Small intestine (tissue), 7 donors: ENCODE results near the gene COQ8B. TPM values are rescaled to one million over a fixed set of nuclear protein-coding genes. Genes with fewer than 3 reads are reported as not detected.
A peak's percentile ranks its signal among the peaks of the same experiment; 100 is the strongest.

ENCODE experiments used
- DNase-seq, 2 donors: peaks; one replicate each; pipeline versions ENCODE4 v3.0.0 to v3.0.0-alpha.2; 2013
- FAIRE-seq: peaks from 2 replicates; lab custom pipeline; 2012; peaks lifted over from hg19 to GRCh38; lab: Jason Lieb, UNC
- H3K27ac ChIP-seq, 3 donors: one replicate each; pipeline ENCODE4 v1.5.1; 2013; ENCODE audit warnings: low read length in 2 of 3, mild to moderate bottlenecking in 2 of 3, control low read depth in 1 of 3, inconsistent platforms in 1 of 3, low read depth in 1 of 3, moderate library complexity in 1 of 3
- H3K27me3 ChIP-seq, 3 donors: one replicate each; pipeline ENCODE4 v1.6.1; 2013; ENCODE audit warnings: low read length in 3 of 3, inconsistent platforms in 1 of 3; ENCODE audit not compliant: control insufficient read depth in 3 of 3, insufficient read depth in 3 of 3
- H3K36me3 ChIP-seq, 3 donors: one replicate each; pipeline ENCODE4 v1.6.1; 2013; ENCODE audit warnings: low read length in 3 of 3, inconsistent platforms in 1 of 3, low read depth in 1 of 3, mild to moderate bottlenecking in 1 of 3, moderate library complexity in 1 of 3; ENCODE audit not compliant: control insufficient read depth in 3 of 3, insufficient read depth in 2 of 3
- H3K4me1 ChIP-seq, 3 donors: one replicate each; pipeline ENCODE4 v1.6.1; 2013; ENCODE audit warnings: low read length in 2 of 3, inconsistent platforms in 1 of 3, low read depth in 1 of 3, mild to moderate bottlenecking in 1 of 3, moderate library complexity in 1 of 3; ENCODE audit not compliant: control insufficient read depth in 3 of 3, insufficient read depth in 2 of 3
- H3K4me3 ChIP-seq, 3 donors: one replicate each; pipeline ENCODE4 v1.5.1; 2013; ENCODE audit warnings: low read length in 3 of 3, control low read depth in 1 of 3, inconsistent platforms in 1 of 3, low read depth in 1 of 3, mild to moderate bottlenecking in 1 of 3, moderate library complexity in 1 of 3
- H3K9me3 ChIP-seq, 2 donors: one replicate each; pipeline ENCODE4 v1.6.1; 2013; ENCODE audit warnings: low read depth in 1 of 2, low read length in 1 of 2; ENCODE audit not compliant: control insufficient read depth in 2 of 2, insufficient read depth in 1 of 2
- WGBS, 3 donors: extraction: QIAGEN DNeasy Blood & Tissue Kit; methylation state at CpG; one replicate each; pipeline ENCODE4 v1.1.7; 2013; 5-methylcytosine and 5-hydroxymethylcytosine counted together
- polyA plus RNA-seq, 4 donors: library from polyadenylated mRNA; stranded (reverse) in 3 of 4; unstranded in 1 of 4; fragments of 200-250 nt in 3 of 4; fragments of 120-200 nt in 1 of 4; gene quantifications; one replicate each; pipeline versions ENCODE4 v1.2.1 to v1.2.3, GENCODE V29; 2013
- donor health status: healthy with polysubstance abuse.
- donor health status: control.
- donor health status: control.
- donor health status: Bipolar disorder and iron deficiency.
- donor health status: healthy.

Gene COQ8B
- polyA plus RNA-seq, 4 donors: 29.2 to 45.5 (median 42.8) TPM

DNA sequence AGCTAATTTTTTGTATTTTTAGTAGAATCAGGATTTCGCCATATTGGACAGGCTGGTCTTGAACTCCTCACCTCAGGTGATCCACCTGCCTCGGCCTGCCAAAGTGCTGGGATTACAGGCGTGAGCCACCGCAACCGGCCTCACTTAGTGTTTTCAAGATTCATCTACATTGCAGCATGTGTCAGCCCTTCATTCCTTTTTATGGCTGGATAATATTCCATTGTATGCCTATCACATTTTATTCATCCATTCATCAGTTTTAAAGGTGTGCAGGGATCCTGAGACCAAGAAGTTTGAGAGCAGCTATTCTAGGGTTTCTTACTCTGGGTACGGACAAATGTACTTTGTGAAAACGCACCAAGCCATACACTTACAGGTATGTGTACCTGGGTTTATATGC lies 9.1 kb downstream of the COQ8B start:
- H3K4me1 ChIP-seq: no peaks in the 10 kb centered on the region
- no peak for FAIRE-seq
- DNase-seq: no peak
- 96 to 97% (median 97%) methylated on average over 7 of the region's 7 CpGs for WGBS, 3 donors
- H3K36me3 ChIP-seq: peaks cover 10 to 81% (median 20%) of the 10 kb centered on the region in 3 donors
- H3K4me3 ChIP-seq: no peak overlapping the region
- H3K9me3 ChIP-seq: no peaks in the 10 kb centered on the region
- no peaks in the 10 kb centered on the region for H3K27me3 ChIP-seq
- H3K27ac ChIP-seq: no peak overlapping the region

DNA sequence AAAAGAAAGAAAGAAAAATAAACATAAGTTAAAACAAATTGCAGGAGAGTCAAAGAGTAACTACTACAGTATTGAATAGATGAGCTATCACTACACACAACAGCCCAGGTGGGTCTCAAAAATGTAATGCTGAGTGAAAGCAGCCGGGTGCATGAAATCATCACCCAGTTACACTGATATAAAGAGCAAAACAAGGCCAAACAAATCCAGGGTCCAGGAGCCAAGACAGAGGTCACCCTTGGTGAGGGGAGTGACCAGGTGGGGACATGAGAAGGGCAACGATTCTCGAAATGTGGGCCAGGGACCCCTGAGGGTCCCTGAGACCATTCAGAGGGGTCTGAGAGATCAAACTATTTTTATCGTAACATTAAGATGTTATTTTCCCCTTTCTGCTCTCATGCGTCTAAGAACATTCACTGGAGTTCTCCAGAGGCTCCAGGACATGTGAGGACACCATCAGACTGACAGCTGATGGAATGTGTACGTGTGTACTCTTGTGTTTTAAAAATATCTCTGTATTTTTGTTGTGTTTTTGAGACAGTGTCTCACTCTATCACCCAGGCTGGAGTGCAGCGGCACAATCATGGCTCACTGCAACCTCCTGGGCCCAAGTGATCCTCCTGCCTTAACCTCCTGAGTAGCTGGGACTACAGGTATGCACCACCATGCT lies 10.6 kb downstream of the COQ8B start:
- H3K4me3 ChIP-seq: no peak overlapping the region
- FAIRE-seq (no peak), DNase-seq (no peak)
- H3K27ac ChIP-seq: no peak overlapping the region
- WGBS, 3 donors: 90 to 96% (median 92%) methylated on average over 7 of the region's 7 CpGs
- H3K27me3 ChIP-seq: no peaks in the 10 kb centered on the region
- no peaks in the 10 kb centered on the region for H3K9me3 ChIP-seq
- H3K36me3 ChIP-seq: peaks cover 15 to 85% (median 28%) of the 10 kb centered on the region in 3 donors
- H3K4me1 ChIP-seq: no peaks in the 10 kb centered on the region

DNA sequence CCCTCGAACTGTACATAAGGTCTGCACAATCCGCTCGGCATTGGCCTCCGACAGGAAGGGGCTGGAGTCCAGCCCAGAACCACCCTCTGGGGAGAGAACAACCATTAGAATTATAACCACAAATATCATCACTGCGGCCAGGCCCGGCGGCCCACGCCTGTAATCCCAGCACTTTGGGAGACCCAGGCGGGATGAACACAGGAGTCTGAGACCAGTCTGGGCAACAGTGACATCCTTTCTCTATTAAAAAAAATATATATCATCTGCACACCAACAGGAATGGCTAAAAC lies 11.4 kb downstream of the COQ8B start:
- FAIRE-seq (no peak), DNase-seq (no peak)
- WGBS, 3 donors: 91 to 97% (median 94%) methylated on average over 9 of the region's 9 CpGs
- Histone ChIP-seq H3K36me3 (peaks cover 15 to 85% (median 28%) of the 10 kb centered on the region in 3 donors), H3K27me3 (no peaks in the 10 kb centered on the region), H3K9me3 (no peaks in the 10 kb centered on the region), H3K27ac (no peak overlapping the region), H3K4me1 (no peaks in the 10 kb centered on the region), H3K4me3 (no peak overlapping the region)

DNA sequence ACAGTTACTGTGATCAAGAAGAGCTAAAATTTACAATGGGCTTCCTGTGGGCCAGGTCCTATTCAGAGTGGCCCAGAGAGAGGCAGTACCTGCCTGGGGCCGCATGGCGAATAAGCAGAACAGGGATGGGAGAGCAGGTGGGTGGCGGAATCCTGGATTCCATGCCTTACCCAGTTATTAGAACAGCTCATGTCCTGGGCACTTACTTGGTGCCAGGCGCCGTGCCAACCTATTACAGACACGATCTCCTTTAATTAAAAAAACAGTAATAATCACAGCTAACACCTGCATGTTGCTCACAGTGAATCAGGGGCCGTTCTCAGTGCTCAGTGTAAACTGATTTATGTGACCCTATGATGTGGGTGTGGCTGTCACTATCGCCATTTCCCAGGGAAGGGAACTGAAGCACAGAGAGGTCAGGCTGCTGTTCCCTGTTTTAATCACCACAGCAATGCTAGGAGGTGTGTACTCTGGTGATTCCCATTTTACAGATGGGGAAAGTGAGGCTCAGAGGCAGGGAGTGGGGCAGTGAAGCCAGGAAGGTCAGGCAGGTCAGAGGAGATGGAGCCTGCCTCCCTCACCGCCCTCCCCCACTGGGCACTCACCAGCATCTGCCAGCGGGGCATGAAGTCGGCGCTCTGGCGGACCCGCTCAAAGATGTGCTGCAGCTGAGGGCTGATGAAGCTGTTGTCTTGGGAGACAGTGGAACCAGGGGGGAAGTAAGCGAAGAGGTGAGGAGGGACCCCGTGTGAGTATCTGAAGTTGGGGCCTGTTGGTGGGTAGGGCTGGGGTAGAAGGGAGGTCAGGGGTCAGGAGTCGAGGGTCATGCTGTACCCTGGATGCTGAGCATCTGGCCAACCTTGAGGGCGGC lies 12.0 kb downstream of the COQ8B start:
- no peak overlapping the region for H3K4me3 ChIP-seq
- 88 to 89% (median 89%) methylated on average over 18 of the region's 18 CpGs for WGBS, 3 donors
- H3K36me3 ChIP-seq: peaks cover 15 to 87% (median 28%) of the 10 kb centered on the region in 3 donors

DNA sequence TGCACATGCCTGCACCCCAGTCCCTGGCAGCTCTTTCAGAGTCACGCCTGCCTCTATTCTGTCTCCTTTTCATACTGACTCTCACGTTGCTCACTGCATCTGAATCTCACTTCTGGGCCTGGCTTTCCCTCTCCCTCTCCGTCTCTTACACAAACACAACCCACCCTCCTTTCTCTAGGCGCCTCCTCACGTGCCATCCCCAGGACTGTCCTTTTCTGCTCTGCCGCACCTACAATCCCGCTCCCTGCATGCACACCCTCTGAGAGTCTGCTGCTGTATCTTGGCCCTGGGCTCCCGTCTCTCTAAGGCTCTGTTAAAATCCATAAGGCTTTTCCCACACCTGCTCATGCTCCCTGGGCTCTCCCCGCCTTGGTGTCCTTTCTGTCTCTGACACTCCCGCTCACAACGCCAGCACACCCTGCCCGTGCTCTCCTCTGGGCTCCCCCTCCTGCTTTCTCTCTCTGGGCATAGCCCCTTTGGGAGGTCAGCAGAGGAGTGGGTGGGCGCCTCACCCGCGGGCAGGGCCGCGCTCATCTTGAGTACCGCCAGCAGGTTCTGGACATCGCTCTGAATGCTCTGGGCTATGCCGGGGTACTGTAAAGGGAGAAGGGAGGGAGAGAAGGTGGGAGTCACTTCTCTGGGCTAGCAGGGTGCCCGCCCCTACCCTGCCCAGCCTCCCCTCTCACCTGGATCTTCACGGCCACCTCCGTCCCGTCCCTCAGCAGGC lies 13.5 kb downstream of the COQ8B start:
- peaks cover 17 to 89% (median 26%) of the 10 kb centered on the region in 3 donors for H3K36me3 ChIP-seq
- FAIRE-seq (no peak), DNase-seq (no peak)
- H3K27me3 ChIP-seq: no peaks in the 10 kb centered on the region
- WGBS, 3 donors: 94 to 96% (median 95%) methylated on average over 21 to 24 of the region's 24 CpGs
- H3K4me1 ChIP-seq: no peaks in the 10 kb centered on the region
- no peak overlapping the region for H3K27ac ChIP-seq
- no peak overlapping the region for H3K4me3 ChIP-seq
- H3K9me3 ChIP-seq: no peaks in the 10 kb centered on the region

More for the DNA sequence above, 12.0 kb downstream of the COQ8B start:
- FAIRE-seq (no peak), DNase-seq (no peak)
- Histone ChIP-seq H3K9me3 (no peaks in the 10 kb centered on the region), H3K4me1 (no peaks in the 10 kb centered on the region), H3K27ac (no peak overlapping the region), H3K27me3 (no peaks in the 10 kb centered on the region)

DNA sequence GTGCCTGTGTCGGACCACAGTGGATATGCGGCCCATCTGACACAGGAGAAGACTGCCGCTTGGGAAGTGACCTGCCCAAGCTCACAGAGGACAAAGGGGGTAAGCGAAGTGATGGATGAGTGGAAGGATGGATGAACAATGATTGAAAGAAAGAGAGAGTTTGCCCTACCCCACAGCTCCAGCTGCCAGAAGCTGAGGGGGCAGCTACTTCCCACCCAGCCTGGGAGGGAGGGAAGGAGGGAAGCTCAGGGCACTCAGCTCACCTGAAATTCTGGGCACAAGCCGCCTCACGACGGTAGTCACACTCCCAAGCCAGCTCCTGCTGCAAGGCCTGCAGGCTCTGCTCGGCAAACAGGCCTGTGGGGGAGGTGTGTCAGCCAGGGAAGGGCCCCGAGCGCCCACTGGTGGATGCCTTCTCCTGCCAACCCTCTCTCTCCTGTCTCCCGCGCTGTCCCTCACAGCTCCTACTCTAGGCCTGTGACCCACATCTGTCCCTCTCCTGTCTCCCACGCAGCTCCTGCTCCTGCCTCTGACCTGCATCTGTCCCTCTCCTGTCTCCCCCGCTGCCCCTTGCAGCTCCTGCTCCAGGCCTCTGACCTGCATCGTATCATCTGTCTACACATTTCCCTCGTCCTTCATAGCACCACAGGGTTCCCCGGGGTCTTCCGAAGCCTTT lies 14.2 kb downstream of the COQ8B start:
- 72 to 84% (median 84%) methylated on average over 15 to 18 of the region's 18 CpGs for WGBS, 3 donors
- DNase-seq (peak in 1 of 2 donors; percentile 68), FAIRE-seq (no peak)
- no peaks in the 10 kb centered on the region for H3K4me1 ChIP-seq
- H3K27ac ChIP-seq: no peak overlapping the region
- H3K27me3 ChIP-seq: no peaks in the 10 kb centered on the region
- peaks cover 16 to 87% (median 24%) of the 10 kb centered on the region in 3 donors for H3K36me3 ChIP-seq
- H3K9me3 ChIP-seq: no peaks in the 10 kb centered on the region
- H3K4me3 ChIP-seq: no peak overlapping the region

DNA sequence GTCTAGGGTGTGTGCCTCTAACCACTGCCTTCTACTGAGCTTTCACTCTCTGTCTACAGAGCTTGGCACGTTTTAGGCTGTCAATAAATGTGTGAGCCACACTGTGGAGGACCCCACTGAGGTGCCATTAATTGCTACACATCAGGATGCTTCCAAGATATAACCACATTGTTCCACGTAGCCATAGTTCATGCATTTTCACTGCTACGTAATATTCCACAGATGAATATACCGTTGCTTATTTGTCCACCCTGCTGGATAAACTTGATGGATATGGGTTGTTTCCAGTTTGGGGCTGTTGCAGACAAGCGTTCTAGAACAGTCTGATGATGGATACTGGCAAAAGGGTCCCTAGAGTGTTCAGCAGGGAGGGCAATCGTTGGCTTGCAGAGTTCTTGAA lies 14.9 kb downstream of the COQ8B start:
- H3K36me3 ChIP-seq: peaks cover 16 to 86% (median 24%) of the 10 kb centered on the region in 3 donors
- 89 to 98% (median 93%) methylated on average over 6 of the region's 6 CpGs for WGBS, 3 donors

DNA sequence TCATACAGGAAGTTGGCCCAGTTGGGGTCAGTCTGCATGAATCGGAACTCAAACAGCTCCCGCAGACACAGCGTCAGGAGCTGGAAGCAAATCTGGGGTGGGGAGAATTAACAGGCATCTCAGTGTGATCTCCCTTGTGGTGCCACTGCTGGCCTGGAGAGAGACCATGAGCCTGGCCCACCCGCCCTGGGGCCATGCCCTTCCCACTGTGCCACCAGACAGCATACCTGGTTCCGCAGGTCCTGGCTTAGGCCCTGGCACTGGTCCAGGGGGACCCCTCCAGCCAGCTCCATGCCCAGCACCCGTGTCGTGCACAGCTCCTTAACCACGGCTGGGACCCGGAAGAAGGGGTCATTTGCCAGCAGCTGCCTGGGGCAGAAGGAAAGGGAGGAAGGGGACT lies 16.6 kb downstream of the COQ8B start:
- DNase-seq (no peak), FAIRE-seq (no peak)
- Histone ChIP-seq H3K36me3 (peaks cover 11 to 81% (median 15%) of the 10 kb centered on the region in 3 donors), H3K4me3 (no peak overlapping the region), H3K27ac (no peak overlapping the region), H3K27me3 (no peaks in the 10 kb centered on the region), H3K4me1 (no peaks in the 10 kb centered on the region), H3K9me3 (no peaks in the 10 kb centered on the region)
- 92 to 95% (median 93%) methylated on average over 9 of the region's 9 CpGs for WGBS, 3 donors

More for the DNA sequence above, 14.9 kb downstream of the COQ8B start:
- no peak for FAIRE-seq
- Histone ChIP-seq H3K4me1 (no peaks in the 10 kb centered on the region), H3K4me3 (no peak overlapping the region), H3K27ac (no peak overlapping the region), H3K27me3 (no peaks in the 10 kb centered on the region), H3K9me3 (no peaks in the 10 kb centered on the region)
- no peak for DNase-seq
